HG02938 (cell line): ENCODE data around the gene SLC39A12.
"Not testable (repeated sequence)": the region's sequence is repeated elsewhere in the genome, so short reads cannot be mapped to it uniquely, and the experiment has no call there.

Experiments used
- ATAC-seq: cut with Tn5 transposase; IDR thresholded peaks from one replicate; pipeline ENCODE4 v1.9.1; 2021; ENCODE audit warnings: mild to moderate bottlenecking, moderate library complexity; ENCODE audit not compliant: unreplicated experiment

Gene SLC39A12

DNA sequence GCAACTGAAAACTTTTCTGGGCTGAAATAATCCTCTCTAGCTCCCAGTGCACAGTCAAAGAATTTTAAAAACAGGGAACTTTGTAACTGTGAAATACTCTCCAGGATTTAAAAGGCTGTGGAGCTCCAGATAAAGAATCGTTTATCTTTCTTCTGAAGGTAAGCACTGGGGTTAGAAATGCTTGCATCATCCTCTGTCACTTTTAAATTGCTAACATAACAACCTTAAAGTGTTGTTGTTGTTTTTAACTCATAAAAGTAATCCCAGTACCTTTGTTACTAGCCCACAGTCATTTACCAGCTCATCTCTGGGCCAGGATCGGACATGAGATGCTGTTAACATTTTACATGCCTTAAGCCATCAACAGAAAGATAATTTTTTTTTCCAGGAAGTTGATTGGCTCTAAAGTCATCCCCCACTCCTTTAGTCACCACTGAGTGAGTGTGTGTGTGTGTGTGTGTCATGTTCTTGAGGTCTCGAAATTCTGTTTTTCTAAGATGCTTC lies at the start of gene SLC39A12:
Gene SLC39A12 (plus strand): TSS at position 51 of the 504 bp plus-strand sequence. CDS start 1,359 bp downstream, outside the sequence.
- no peak for ATAC-seq

DNA sequence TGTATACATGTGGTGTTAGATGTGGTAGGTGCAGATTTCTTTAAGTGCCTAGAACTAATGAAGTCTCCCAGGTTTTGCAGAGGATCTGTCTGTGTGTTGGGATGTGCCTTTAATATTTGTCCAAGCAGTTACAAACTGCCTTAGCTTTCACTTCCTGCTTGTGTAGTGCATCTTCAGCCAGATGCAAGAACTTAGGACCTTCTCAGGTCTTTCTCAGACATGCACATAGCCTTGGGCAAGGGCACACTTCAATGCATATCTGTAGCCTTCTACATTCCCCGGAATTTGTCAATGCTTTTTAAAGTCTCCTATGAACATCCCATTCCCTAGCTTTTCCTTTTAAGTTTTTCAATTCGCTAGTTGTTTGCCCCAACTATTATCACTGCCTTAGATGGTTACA lies 47.2 kb upstream of the SLC39A12 start:
- ATAC-seq: no peak

DNA sequence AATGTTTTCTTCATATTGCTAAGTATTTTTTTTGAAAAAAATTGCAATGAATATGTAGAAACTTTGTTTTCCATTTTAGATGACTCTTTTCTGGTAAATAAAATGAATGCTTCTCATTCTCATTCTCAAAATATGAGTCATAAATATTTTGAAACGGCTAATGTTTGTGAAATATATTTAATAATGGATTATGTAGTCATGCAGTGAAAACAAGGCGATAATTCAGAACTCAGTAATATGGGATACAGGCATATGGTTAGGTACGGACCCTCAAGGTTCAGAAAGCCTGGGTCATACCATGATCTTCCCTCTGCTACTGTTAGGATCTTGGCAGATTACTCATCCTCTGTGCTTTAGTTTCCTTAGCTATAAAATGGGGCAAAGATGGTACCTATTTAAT lies 46.2 kb upstream of the SLC39A12 start:
- no peak for ATAC-seq

DNA sequence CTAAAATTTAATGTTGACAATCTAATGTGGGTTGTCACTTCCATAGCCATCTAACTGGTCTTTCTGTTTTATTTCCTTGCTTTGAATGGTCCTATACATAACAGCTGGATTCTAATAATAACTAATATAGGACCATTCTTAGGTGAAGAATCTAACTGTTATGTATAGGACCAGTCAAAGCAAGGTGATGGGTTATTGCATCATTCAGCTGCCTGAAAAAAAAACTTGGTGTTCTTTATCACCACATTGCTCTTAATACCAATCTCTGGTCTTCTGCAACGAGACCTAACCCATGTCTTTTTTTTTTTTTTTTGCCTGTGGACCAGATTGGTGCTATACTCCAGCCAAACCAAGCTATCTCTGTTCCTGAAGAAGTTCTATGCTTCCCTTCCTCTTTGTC lies 45.7 kb upstream of the SLC39A12 start:
- ATAC-seq: no peak

DNA sequence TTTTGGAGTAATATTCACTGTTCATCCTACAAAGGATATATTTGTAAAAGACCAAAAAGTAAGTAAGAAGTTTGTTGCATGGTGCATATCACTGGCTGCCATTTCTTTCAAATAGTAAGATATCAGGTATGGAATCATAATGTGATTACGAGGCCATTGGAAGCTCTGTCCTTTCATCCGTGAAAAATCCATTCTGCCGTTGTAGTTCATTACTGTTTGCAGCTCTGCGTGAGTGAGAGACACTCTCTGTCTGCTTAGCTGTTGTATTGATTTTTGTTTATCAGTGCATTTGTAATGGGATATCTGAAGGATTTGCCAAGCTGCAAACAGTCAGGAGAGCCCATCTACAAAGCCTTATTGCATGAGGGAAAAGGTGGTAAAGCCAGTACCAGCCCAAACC lies 44.1 kb upstream of the SLC39A12 start:
- ATAC-seq: no peak

DNA sequence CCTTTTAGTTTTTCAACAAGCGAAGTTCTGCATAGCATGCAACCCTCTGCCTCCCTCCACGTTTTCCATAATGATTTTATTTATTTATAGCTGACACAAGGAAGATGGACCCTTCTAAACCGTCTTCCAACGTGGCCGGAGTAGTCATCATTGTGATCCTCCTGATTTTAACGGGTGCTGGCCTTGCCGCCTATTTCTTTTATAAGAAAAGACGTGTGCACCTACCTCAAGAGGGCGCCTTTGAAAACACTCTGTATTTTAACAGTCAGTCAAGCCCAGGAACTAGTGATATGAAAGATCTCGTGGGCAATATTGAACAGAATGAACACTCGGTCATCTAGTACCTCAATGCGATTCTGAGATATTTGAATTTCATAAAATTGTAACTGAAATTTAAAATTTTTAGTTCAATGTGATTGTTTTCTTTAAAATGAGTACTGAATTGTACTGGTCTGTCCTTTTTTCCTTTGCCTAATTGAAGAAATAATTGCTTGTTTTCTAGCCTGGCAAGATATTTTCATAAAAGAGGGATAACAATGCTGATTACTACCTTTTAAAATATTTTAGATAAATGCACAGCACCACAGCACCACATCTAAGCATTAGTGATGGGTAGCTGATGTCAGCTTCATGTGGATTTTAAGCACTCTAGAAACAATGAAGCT lies 41.5 kb upstream of the SLC39A12 start:
- peak; percentile 62 for ATAC-seq

DNA sequence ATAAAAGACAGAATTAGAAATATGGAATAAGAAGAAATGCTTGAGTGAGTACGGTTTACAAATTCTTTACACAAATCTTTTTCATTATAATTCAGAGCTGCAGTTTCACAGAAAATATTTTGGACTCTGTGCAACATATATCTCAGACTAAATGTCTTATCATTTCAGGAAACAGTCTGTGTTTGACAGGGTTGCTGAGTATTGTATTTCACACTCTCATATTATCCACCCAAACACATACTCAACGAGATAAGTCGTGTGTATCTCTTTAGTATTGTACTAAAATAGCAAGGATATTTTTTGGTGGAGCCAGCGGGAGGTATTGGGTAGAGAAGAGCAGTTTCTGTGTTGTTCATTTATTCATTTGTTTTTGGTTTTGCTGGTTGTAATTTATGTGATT lies 39.0 kb upstream of the SLC39A12 start:
- no peak for ATAC-seq

DNA sequence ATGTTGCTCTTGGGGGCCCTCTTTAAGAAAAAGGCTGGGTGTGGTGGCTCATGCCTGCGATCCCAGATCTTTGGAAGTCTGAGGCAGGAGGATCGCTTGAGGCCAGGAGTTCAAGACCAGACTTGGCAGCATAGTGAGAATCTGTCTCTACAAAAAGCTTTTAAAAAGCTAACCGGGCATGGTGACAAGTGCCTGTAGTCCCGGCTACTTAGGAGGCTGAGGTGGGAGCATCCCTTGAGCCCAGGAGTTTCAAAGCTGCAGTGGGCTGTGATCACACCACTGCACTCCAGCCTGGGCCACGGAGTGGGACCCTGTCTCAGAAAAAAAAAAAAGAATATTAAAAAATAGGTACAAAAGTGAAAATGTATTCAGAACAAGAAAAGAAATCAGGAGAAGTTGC lies 38.1 kb upstream of the SLC39A12 start:
- no peak for ATAC-seq

DNA sequence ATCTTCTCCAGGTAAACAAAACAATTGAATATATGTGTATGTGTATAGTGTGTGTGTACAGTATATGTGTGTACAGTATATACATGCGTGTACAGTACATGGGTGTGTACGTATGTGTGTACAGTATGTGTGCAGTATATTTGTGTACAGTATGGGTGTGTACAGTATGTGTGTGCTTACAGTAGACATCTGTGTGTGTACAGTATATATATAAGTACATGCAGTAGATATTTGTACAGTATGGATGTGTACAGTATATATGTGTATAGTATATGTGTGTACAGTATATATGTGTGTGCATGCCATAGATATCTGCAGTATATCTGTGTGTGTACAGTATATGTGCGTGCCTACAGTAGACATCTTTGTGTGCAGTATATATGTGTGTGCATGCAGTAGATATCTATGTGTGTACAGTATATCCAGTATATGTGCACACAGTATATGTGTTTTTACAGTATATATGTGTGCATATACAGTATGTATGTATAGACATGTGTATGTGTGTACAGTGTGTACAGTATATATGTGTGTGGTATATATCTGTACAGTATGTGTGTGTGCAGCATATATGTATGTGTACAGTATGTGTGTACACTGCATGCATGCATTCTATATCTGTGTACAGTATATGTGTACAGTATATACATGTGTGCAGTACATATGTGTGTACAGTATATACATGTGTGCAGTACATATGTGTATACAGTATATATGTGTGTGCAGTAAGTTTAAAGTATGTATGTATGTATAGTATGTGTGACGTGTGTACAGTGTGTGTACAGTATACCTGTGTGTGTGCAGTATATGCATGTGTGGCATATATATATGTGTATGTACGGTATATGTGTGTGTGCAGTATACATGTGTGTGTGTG lies 37.3 kb upstream of the SLC39A12 start:
- ATAC-seq: no peak

DNA sequence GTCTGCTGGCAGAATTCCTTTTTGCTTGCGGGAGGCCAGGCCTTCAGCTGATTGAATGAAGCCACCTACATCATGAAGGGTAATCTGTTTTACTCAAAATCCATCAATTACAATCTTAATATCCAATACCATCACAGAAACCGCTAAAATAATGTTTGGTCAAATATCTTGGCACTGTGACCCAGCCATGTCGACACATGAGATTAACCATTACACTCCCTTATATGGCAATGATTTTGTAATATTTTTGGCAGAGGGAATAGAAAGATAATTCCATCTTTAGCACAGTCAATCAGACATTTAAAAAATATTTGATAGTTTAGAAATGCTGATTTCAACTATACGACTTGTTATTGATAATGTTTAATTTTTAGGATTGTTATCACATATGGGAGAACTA lies 36.5 kb upstream of the SLC39A12 start:
- no peak for ATAC-seq

DNA sequence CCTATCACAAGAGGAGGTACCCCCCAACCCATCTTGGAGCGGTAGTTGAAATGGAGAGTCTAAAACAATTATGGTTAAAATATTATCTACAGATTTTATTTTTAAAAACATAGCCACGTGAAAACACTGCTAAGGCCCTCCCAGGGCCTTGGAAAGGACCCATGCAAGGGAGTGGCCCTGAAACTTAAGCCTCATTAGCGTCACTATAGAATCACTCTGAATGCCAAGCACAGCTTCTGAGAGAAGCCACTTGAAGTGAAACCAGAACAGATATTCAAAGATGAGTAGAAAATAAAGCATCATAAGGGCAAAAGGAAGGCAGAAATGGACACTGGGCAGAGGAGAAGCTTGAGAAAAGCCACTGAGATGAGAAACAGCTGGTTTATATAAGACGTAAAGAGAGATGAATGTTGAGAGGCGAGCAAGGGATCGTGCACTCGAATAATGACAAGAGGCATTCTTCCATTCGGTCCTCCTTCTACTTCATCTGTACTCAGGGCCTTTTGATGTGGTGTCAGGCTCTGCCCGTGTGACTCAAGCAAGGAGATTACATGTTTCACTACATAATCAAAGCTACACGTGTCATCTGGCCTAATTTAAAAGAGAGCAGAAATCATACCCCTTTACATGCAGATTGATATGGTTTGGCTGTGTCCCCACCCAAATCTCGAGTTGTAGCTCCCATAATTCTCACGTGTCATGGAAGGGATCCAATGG lies 33.4 kb upstream of the SLC39A12 start:
- no peak for ATAC-seq

DNA sequence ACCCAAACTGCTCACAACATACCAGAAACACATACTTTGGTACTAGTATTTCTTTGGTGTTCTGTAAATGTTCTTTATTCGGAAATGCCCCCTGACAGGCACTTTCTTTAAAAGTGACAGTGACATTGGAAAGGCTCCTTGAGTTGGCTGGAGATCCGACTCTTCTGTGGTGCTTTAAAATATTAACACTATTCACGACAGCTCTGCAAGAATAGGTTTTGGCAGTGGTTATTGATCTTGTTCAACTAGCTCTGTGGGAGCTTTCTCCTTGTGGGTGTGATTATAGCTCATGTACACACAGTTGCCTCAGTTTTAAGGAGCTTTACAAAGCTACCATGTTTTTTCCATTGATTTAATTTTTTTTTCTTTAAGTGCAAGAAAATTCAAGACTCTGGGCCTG lies 30.3 kb upstream of the SLC39A12 start:
- ATAC-seq: no peak

DNA sequence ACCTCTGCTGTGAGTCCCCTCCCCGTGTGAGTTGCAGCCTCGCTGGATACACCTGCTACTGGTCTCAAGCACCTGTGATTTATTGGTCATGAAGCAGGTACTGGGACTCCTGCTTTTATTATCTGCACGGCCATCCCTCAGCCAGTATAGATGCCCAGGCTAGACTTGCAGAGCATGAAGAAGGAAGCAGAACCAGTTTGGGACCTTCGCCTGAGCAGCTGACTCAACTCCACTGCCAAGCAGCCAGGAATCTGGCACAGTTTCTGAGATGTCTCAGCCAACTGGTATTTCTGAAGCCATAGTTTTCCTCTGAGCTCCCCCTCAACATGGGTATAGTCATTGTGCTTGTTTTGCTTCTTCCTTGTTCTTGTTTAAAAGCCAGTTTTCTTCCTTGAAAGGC lies 28.0 kb upstream of the SLC39A12 start:
- no peak for ATAC-seq

DNA sequence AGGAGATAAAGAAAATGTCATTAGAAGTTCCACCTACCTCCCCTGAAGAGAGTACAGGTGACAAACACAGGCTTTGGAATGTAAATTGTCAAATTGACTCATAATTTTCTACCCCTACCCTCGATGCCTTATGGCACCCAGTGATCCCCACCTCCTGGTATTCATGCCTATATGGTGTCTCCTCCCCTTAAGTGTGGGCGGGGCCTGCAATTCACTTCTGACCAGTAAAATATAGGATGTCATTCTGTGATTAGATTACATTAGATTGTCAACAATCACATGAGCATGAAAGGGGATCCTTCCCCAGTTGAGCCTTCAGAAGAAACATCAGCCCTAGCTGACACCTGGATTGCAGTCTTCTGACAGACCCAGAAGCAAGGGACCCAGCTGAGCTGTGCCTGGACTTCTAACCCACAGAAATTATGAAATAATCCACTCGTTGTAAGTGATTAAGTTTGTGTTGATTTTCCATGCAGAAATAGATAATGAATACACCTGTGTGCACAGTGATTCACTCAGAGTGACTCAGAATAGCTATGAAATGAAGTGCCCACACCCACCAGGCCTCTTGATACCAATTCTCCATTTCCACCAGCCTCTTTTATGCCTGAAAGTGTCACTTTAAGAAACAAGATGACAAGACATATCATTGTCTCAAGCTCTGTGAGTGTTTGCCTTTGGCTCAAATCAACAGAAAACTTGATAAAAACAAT lies 8.5 kb upstream of the SLC39A12 start:
- ATAC-seq: no peak

DNA sequence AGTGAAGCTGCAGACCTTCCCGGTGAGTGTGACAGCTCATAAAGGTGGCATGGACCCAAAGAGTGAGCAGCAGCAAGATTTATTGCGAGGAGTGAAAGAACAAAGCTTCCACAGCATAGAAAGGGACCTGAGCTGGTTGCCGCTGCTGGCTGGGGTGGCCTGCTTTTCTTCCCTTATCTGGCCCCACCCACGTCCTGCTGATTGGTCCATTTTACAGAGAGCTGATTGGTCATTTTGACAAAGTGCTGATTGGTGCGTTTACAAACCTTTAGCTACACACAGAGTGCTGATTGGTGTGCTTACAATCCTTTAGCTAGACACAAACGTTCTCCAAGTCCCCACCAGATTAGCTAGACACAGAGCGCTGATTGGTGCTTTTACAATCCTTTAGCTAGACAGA lies 1.4 kb upstream of the SLC39A12 start:
- ATAC-seq: not testable (repeated sequence)

DNA sequence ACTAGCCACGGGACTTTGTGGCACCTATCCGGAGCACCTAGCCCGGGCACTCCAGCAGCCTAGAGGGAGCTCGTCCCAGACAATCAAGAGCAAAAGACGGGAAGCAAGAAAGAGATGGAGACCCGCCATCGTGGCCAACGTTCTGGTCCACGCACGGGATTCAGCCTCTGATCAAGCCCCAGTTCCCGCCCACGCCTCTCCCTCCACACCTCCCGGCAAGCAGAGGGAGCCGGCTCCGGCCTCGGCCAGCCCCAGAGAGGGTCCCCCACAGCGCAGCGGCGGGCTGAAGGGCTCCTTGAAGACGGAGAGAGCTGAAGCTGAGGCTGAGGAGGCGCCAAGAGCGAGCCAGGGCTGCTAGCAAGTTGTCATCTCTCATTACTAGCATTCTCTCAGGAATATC lies 992 bp upstream of the SLC39A12 start:
- no peak for ATAC-seq

DNA sequence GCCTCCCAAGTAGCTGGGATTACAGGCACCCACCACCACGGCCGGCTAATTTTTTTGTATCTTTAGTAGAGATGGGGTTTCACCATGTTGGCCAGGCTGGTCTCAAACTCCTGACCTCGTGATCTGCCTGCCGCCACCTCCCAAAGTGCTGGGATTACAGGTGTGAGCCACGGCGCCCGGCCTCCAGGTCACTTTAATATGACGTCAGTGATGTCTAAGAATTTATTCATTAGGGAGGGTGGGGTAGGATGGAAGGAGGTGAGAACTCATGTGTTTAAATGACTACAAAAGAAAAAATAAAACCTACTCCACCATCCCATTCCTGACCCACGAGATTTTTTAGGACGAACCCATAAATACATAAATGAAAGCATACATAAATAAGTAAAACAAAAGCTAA lies 2.7 kb downstream of the SLC39A12 start:
- ATAC-seq: not testable (repeated sequence)

DNA sequence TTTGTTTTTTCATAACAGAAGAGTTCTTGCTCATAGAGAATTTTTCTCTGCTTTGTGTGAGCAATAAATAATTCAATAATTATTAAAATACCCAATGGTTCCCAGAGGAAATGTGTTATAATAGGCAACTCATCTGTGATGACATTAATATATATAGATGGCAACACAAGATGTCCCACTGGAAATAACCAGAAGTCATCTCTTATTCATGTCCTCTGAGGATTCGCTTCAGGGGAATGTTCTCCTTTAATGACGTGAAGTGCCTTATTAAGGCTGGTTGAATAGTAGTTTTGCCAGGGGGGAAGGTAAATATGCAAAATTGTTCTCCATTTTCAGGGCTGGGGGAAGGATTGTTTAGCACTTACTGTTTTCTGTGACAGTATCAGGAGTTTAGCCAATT lies 3.1 kb downstream of the SLC39A12 start:
- ATAC-seq: no peak

DNA sequence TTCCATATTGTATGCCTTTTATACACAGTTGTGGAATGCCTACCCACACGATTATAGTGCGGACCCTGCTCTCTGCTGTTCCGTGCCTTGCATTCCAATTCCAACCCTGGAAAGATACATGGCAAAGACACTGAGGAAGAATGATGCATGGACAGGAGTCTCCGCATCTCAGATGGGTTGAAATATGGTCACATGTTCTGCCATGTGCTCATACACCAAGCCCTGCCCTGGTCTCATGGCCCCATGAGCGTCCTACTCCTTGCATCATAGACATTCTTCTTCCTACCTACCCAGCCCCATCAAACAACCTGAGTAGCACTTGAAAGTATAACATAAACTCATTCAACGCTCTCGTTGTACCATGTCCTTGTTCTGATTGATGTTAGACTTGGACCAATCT lies 6.3 kb downstream of the SLC39A12 start:
- ATAC-seq: no peak

DNA sequence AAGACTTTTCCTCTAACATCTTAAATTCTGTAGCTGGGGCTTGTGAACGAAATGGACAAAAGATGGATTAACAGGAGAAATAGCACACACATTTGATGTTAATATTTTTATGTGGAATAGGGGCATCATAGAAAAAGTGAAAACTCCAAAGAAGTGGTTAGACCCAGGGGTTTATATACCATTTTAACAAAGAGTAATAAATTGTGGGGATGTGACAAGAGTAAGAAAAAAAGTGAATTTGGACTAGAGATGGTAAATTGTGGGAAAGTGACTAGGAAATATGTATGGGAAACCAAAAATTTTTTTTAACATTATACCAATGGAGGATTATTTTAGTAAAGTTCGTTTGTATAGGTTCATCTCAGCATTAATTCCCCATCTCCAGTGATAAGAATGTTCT lies 8.2 kb downstream of the SLC39A12 start:
- no peak for ATAC-seq
